Measurements from ENCODE around the gene GDI1. TPM values are rescaled to one million over a fixed set of nuclear protein-coding genes. Genes with fewer than 3 reads are reported as not detected.
A peak's percentile ranks its signal among the peaks of the same experiment; 100 is the strongest.

GDI1 gene
- total and polyA plus RNA-seq, 9 donors, result 72.8 to 188 (median 116) TPM

DNA sequence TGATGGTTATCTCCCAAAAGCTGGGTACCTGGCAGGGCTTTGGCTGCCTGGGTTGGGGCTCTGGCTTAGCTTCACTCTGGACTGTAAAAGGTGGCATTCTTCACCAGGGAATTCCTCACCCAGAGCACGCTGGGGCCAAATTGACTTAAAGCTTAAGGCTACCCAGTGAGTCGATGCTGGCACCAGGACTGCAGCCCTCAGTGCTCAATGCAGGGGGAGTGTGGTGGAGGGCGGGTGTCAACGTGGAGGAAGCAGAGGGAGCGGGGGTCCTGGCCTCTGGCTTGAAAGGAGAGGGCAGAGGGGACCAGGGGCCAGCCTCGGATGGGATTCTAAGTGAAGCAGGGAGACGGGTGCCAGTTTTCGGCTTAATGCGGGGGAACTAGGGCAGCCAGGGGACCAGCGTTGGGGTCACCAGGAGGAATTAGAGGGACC, 6.5 kb downstream of the GDI1 start:
- Histone ChIP-seq H3K27ac (peak overlapping the region in 1 of 2 donors; percentile 64), H3K4me3 (peak overlapping the region; percentile 47), H3K9me3 (no peaks in the 10 kb centered on the region), H3K27me3 (no peaks in the 10 kb centered on the region), H3K4me1 (ENCODE audit: insufficient read depth) (peaks cover under 1% of the 10 kb centered on the region), H3K36me3 (no peaks in the 10 kb centered on the region)
- no peak for TF ChIP-seq EP300 (IDR thresholded peaks at IDR 0.05)
- no peak for TF ChIP-seq POLR2A (IDR thresholded peaks at IDR 0.05)
- TF ChIP-seq, protein P1, sequence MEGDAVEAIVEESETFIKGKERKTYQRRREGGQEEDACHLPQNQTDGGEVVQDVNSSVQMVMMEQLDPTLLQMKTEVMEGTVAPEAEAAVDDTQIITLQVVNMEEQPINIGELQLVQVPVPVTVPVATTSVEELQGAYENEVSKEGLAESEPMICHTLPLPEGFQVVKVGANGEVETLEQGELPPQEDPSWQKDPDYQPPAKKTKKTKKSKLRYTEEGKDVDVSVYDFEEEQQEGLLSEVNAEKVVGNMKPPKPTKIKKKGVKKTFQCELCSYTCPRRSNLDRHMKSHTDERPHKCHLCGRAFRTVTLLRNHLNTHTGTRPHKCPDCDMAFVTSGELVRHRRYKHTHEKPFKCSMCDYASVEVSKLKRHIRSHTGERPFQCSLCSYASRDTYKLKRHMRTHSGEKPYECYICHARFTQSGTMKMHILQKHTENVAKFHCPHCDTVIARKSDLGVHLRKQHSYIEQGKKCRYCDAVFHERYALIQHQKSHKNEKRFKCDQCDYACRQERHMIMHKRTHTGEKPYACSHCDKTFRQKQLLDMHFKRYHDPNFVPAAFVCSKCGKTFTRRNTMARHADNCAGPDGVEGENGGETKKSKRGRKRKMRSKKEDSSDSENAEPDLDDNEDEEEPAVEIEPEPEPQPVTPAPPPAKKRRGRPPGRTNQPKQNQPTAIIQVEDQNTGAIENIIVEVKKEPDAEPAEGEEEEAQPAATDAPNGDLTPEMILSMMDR (IDR thresholded peaks at IDR 0.05), result no peak
- DNase-seq, result no peak
- intact Hi-C loops (cut with DNase I), result no loop called here
- 32 to 72% (median 44%) methylated on average over 10 of the region's 10 CpGs for WGBS, 3 donors

DNA sequence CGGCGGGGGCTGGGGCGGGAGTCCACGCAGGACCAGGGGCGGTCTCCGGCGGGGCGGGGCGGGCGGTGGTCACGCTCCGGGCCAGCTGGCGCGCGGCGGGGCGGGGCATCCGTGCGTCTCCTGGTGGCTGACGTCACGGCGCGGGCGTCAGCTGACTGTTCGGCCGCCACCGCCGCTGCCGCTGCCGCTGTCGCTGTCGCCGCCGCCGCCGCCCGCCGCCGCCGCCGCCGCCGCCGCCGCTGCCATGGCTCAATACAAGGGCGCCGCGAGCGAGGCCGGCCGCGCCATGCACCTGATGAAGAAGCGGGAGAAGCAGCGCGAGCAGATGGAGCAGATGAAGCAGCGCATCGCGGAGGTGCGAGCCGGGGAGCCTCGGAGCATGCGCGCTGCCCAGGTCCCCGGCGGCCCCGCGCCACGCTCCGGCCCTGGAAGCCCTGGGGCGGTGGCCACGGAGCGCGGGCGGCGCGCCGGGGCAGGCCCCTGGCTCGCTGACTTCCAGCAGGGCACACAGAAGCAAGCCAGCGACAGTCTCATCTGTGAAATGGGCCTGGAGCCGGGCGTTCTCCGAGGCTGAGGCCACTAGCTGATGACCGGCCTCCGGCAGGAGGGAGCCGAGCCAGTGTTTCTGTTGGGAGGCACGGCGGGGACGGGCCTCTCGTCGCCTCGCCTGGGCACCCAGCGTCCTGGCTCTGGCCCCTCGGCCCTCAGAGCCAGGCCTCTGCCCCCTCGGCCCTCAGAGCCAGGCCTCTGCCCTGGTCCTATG, 7.2 kb downstream of the GDI1 start, which contains the start of gene FAM50A:
Gene FAM50A, plus strand, starts transcription at position 150 of the 763 bp plus-strand sequence. Its CDS starts 95 bp downstream, at position 245.
- intact Hi-C loops (cut with DNase I), result no loop called here
- H3K27me3 ChIP-seq, result no peaks in the 10 kb centered on the region

DNA sequence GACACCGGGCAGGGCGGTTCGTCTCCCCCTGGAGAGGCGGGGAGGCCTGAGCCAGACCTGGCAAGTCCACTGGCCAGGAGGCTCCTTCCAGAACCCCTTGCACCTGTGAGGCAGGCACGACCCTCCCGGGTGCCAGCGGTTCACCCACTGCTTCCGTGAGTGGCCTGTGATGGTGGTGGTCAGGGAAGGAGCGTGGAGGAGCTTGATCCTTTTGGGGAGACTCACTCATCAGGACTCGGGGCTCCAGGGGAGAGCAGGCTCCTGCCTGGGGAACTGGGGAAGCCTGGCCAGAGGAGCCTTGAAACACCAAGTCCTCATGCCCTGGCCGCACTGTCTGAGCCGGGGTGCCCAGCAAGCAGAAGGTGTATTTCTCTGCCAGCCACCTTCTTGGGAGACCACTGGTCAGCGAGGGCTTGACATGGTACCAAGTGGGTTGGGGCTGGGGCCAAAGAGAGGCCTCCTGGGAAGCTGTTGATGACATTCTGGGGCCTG, 7.8 kb downstream of the GDI1 start:
- Histone ChIP-seq H3K4me3 (peak overlapping the region; percentile 47), H3K4me1 (ENCODE audit: insufficient read depth) (no peaks in the 10 kb centered on the region), H3K27ac (peak overlapping the region; percentile 60 to 64), H3K27me3 (no peaks in the 10 kb centered on the region), H3K36me3 (no peaks in the 10 kb centered on the region), H3K9me3 (no peaks in the 10 kb centered on the region)
- WGBS, 3 donors, result 58 to 68% (median 62%) methylated on average over 10 to 13 of the region's 13 CpGs
- intact Hi-C loops (cut with DNase I), result no loop called here
- DNase-seq, result no peak
- TF ChIP-seq, protein P1 (IDR thresholded peaks at IDR 0.05), result no peak
- no peak for TF ChIP-seq POLR2A (IDR thresholded peaks at IDR 0.05)
- no peak for TF ChIP-seq EP300 (IDR thresholded peaks at IDR 0.05)

More for the DNA sequence above, 7.2 kb downstream of the GDI1 start, which contains the start of gene FAM50A:
- Histone ChIP-seq H3K4me1 (ENCODE audit: insufficient read depth) (no peaks in the 10 kb centered on the region), H3K4me3 (peak within 1 kb of the TSS; percentile 47), H3K27ac (peak within 1 kb of the TSS; percentile 60 to 64), H3K36me3 (no peaks in the 10 kb centered on the region), H3K9me3 (no peaks in the 10 kb centered on the region)
- peak; percentile 75 to 85 (median 80) for DNase-seq
- TF ChIP-seq POLR2A (IDR thresholded peaks at IDR 0.05) (peak; percentile 50), EP300 (IDR thresholded peaks at IDR 0.05) (no peak)
- TF ChIP-seq, protein P1 (IDR thresholded peaks at IDR 0.05), result peak in 1 of 3 donors; percentile 27
- WGBS, 3 donors, result 27 to 36% (median 32%) methylated on average over 45 to 94 of the region's 94 CpGs

DNA sequence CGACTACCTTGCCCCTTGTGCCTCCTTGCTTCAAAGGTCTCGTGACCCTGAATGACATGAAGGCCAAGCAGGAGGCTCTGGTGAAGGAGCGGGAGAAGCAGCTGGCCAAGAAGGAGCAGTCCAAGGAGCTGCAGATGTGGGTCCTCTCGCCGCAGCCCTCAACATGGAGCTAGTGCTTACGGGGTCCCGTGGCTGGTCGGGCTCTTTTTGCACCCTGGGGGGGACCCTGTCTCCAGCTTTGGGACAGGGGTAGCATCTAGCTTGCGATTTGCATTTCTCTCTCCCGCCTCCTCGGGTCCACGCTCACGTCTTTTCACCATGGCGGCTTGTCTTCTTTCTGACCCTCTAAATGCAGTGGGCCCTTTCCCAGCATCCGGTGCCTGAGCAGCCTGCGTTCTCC, 8.8 kb downstream of the GDI1 start:
- no peaks in the 10 kb centered on the region for H3K27me3 ChIP-seq
- TF ChIP-seq EP300 (IDR thresholded peaks at IDR 0.05) (no peak), POLR2A (IDR thresholded peaks at IDR 0.05) (no peak)
- TF ChIP-seq, protein P1 (IDR thresholded peaks at IDR 0.05), result no peak
- intact Hi-C loops (cut with DNase I), result no loop called here
- H3K9me3 ChIP-seq, result no peaks in the 10 kb centered on the region
- H3K4me1 ChIP-seq (ENCODE audit: insufficient read depth), result no peaks in the 10 kb centered on the region
- WGBS, 3 donors, result 88 to 91% (median 90%) methylated on average over 16 of the region's 16 CpGs
- no peak overlapping the region for H3K4me3 ChIP-seq
- H3K36me3 ChIP-seq, result no peaks in the 10 kb centered on the region
- no peak overlapping the region for H3K27ac ChIP-seq
- no peak for DNase-seq
